Choroid plexus epithelial cell (primary cell): ENCODE measurements around the gene TRMT1.
"Not testable (repeated sequence)": the region's sequence is repeated elsewhere in the genome, so short reads cannot be mapped to it uniquely, and the experiment has no call there.

ENCODE experiments used
- DNase-seq: peaks from one replicate; pipeline ENCODE4 v3.0.0-alpha.2; 2010; ENCODE audit warnings: low read depth
- H3K4me3 ChIP-seq: 2 replicates; pipeline ENCODE4 v1.5.1; 2011; ENCODE audit warnings: low read depth, mild to moderate bottlenecking, control low read depth, low read length, moderate library complexity
- TF ChIP-seq, protein P1 (sequence below): conservative IDR thresholded peaks from 2 replicates; pipeline ENCODE4 v1.5.1; 2011; ENCODE audit warnings: low read depth, mild to moderate bottlenecking, control low read depth, inconsistent platforms, low read length, moderate library complexity

The TRMT1 gene

DNA sequence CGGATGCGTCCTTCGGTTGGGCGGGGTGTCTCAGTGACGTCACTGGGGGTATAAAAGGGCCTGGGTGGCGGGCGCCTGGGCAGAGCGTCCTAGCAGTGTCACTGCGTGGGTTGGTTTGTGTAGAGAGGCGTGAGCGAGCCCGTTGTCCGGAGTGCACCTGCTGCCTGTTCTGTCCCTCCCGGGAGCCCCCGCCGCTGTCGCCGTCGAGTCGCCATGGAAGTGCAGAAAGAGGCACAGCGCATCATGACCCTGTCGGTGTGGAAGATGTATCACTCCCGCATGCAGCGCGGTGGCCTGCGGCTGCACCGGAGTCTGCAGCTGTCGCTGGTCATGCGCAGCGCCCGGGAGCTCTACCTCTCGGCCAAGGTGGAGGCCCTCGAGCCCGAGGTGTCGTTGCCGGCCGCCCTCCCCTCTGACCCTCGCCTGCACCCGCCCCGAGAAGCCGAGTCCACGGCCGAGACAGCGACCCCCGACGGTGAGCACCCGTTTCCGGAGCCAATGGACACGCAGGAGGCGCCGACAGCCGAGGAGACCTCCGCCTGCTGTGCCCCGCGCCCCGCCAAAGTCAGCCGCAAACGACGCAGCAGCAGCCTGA is 36.5 kb upstream of the TRMT1 start:
- peak; percentile 95 for DNase-seq
- TF ChIP-seq, protein P1, sequence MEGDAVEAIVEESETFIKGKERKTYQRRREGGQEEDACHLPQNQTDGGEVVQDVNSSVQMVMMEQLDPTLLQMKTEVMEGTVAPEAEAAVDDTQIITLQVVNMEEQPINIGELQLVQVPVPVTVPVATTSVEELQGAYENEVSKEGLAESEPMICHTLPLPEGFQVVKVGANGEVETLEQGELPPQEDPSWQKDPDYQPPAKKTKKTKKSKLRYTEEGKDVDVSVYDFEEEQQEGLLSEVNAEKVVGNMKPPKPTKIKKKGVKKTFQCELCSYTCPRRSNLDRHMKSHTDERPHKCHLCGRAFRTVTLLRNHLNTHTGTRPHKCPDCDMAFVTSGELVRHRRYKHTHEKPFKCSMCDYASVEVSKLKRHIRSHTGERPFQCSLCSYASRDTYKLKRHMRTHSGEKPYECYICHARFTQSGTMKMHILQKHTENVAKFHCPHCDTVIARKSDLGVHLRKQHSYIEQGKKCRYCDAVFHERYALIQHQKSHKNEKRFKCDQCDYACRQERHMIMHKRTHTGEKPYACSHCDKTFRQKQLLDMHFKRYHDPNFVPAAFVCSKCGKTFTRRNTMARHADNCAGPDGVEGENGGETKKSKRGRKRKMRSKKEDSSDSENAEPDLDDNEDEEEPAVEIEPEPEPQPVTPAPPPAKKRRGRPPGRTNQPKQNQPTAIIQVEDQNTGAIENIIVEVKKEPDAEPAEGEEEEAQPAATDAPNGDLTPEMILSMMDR = peak; percentile 30
- H3K4me3 ChIP-seq = peak overlapping the region; percentile 91

DNA sequence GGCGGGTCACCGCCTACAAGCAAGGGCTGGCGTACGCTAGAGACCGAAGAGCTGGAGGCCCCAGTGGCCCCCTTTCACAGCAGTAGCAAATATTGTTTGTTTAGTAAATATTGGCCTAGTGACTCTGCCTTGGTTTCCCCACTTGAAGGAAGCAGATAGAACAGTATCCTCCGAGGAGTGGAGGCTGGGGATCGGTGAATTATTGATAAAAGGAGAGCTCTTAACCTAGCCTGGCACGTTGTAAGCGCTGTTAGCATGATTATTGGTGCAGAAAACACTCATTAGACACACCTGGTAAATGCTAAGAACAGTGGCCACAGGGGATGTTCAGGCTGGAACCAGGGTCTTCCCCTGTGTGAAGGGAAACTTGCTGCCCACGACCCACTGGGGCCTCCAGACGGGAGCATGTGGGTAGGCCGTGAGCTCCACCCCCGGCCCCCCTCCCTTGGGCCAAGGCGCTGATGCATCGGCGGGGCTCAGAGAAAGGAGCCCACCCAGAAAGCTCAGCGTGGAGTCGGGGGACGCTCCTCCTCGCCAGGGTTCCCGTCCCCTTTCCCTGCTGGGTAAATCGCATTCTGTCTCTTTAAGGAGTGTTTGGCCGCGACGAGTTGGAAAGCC is 35.9 kb upstream of the TRMT1 start:
- TF ChIP-seq, protein P1 = no peak
- no peak for DNase-seq
- peak overlapping the region; percentile 91 for H3K4me3 ChIP-seq

DNA sequence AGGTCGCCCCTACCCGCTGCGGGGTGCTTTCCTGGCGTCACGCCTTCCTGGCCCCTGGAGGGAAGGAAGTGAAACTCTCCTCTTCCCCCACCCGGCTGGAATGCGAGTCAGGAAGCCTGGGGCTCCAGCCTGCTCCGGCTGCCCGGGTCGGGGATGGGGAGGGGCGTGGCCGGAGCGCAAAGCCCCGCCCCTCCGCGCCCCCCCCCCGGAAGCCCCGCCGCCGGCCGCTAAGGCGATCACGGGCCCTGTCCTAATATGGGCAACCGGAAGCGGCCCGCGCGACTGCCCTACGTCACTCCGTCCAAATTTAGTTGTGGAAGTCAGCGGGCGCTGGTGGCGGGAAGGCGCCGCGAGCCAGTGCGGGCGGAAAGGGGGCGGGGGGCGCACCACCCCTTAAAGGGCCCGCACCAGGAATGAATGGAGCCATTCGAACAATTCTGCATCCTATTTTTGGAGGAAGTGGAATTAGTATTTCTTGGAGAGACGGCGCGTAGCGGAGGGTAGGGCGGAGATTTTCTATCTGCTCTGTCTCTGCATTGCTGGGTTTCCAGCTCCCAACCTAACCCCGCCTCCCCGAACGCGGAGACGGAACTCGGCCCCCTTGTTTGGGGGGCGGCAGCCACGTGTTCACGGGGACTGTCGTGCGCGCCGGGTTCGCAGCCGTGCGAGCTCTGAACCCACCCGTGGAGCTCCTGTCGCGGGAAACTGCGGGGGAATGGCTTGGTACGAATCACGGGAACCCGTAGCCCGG is 35.2 kb upstream of the TRMT1 start:
- DNase-seq = peak; percentile 98
- TF ChIP-seq, protein P1 = peak; percentile 21
- peak overlapping the region; percentile 92 for H3K4me3 ChIP-seq

DNA sequence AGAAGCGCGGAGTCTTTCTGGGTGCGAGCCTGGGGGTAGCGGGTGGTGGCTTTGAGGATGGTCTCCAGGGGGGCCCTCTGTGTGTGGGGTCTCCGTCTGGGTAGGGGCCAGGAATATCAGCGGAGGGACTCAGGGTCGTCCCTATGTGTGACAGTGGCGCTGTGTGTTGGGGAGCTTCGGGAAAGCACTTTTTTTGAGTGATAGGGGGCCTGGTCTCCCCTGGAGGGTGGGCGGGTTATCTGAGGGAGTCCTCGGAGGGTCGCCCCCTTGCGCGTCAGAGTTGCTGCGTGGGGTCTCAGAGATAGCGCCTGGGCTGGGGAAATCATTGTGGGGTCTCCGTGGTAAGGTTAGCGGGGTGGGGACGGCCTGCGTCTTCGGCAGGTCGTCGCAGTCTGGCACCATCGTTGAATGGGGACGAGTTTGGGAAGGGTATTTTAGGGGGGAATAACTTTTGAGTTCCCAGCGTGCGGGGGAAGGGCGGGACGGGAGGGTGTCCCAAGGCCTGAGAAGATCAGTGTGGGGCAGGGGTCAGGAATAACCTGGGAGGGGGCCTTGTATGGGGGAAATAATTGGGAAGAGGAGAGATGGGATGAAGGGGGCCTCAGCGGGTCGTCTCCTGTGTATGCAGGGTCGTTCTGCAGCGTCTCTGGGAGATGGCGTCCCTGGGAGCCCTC is 34.5 kb upstream of the TRMT1 start:
- peak overlapping the region; percentile 92 for H3K4me3 ChIP-seq
- TF ChIP-seq, protein P1 = no peak
- no peak for DNase-seq

DNA sequence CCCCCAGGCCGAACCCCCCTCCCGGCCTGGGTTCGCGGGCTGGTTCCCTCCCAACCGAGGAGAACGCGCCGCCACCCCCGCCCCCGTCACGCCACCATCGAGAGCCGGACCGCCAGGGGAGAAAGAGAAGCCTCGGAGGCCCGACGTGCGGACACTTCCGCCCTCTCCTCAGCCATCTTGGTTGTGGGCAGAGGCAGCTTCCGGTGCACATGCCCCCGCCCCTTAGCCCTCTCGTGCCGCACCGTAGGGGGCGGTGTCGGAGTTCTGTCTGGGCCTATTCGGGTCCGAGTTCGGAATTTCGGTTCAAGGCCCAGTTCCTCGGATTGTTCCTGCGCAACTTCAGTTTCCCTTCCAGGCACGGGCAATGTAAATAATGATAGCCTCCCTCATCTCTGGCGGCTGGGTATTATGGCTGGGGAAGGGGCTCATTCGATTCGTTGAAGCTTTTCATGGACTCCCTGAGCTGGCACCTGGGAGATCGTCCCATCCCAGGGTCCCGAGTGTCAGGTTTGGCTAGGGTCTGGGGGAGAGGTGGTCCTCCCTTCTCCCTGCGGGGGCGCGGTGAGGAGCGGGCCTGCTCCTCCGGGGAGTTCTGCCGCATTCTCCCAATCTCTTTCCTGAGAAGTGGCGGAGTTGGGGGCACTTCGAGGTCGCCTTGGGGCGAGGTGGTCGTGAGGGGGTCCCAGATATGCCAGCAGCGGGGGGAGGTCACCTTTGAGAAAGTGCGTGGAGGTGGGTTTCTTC is 33.8 kb upstream of the TRMT1 start, which contains the start of the genes IER2 and STX10:
Gene IER2 (plus strand): TSS at position 225 of the 744 bp plus-strand sequence. CDS start 2,776 bp downstream, outside the sequence.
Gene STX10 (minus strand): TSS at position 189 of the 744 bp plus-strand sequence. CDS start 202 bp downstream, outside the sequence.
- peak; percentile 98 for DNase-seq
- TF ChIP-seq, protein P1 = peak; percentile 55
- H3K4me3 ChIP-seq = peak within 1 kb of the TSS; percentile 92

DNA sequence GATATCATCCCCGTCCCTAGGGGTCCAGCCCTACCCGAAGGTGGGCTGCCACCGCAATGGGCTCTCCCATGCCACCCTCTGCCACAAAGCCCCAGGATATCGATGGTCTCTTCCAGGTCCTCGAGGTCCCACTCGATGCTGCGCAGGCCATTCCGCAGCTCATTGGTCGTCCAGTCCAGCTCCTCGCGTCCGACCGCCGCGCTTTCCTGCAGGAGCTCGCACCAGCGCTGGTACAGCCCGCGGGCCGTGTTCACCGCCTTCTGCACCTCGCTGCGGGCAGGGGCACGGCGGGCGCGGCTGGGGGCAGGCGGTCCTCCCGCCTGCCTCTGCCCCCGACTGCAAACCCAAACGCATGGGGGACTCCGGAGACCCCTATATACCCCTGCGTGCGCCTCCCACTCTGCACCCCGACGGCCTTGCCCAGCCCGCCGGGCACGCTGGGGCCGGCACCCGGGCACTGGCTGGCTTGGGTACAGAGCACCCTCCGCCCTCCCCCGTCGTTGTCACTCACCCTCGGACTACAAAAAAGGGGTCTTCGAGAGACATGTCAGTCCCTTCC is 33.2 kb upstream of the TRMT1 start:
- peak overlapping the region; percentile 92 for H3K4me3 ChIP-seq
- TF ChIP-seq, protein P1 = no peak
- DNase-seq = peak; percentile 51

DNA sequence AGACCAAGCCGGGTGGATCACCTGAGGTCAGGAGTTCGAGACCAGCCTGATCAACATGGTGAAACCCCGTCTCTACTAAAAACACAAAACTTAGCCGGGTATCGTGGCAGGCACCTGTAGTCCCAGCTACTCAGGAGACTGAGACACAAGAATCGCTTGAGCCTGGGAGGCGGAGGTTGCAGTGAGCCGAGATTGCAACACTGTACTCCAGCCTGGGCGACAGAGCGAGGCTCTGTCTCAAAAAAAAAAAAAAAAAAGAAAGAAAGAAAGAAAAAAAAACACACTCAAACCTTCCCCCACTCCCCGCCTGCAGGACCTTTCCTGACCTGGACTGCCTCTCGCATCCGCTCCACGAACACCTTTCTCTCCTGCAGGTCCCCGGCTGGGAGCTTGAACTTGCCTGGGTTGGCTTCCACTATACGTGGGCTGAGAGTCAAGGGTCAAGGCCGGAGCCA is 32.7 kb upstream of the TRMT1 start:
- H3K4me3 ChIP-seq = peak overlapping the region; percentile 92
- DNase-seq = not testable (repeated sequence)
